HG02798 (cell line): ENCODE results near the gene LUZP1.

ENCODE experiments used
- ATAC-seq: cut with Tn5 transposase; IDR thresholded peaks from one replicate; pipeline ENCODE4 v1.9.1; 2021; ENCODE audit warnings: mild to moderate bottlenecking; ENCODE audit not compliant: unreplicated experiment, poor library complexity

The LUZP1 gene

DNA sequence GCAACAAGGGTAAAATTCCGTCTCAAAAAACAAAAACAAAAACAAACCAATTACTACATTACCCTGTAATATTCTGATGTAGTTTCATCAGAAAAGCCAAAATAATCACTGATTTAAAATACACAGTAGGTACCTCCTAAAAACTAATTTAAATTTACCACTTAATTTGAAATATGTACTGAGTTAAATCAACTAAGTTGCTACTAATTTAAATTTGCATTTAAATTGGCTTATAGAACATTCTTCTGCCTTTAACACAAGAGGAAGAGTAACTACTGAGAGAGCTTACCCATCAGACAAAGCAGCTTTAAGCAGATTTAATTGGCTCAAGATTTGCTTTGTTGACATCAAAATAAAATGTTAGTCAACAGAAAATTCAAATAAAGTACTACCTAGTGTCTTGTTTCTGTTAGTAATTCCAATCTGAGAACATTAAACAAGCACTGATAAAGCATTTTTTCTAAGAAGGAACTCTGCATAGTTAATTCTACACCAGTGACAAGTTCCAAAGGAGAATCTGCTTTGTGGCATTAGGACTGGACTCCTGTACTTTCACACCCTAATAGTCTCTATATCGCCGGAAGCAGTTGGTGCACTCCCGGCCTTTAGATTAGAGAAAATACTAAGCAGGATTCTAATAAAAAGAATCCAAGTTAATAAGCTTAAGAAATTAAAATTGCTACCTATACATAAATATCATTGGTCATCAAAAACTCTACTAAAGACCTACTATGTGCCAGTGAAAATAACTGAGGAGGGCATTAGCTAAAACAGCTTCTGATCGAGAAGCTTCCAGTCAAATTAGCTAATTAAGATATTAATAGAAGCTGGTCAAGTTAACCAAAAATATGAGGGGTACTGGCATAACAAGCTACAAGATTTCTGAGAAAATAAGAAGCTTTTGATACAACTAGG, 8.4 kb downstream of the LUZP1 start:
- no peak for ATAC-seq

DNA sequence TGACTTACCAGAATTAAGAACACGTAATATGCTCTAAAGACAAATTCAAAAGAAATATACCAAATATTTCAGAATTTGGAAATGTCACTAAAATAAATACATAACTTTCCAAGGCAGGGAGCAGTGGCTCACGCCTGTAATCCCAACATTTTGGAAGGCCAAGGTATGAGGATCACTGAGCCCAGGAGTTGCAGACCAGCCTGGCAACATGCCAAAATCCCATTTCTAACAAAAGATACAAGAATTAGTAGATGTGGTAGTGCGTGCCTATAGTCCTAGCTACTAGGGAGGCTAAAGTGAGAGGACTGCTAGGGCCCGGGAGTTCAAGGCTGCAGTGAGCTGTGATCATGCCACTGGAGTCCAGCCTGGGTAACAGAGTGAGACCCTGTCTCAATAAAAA, 11.7 kb downstream of the LUZP1 start:
- no peak for ATAC-seq

DNA sequence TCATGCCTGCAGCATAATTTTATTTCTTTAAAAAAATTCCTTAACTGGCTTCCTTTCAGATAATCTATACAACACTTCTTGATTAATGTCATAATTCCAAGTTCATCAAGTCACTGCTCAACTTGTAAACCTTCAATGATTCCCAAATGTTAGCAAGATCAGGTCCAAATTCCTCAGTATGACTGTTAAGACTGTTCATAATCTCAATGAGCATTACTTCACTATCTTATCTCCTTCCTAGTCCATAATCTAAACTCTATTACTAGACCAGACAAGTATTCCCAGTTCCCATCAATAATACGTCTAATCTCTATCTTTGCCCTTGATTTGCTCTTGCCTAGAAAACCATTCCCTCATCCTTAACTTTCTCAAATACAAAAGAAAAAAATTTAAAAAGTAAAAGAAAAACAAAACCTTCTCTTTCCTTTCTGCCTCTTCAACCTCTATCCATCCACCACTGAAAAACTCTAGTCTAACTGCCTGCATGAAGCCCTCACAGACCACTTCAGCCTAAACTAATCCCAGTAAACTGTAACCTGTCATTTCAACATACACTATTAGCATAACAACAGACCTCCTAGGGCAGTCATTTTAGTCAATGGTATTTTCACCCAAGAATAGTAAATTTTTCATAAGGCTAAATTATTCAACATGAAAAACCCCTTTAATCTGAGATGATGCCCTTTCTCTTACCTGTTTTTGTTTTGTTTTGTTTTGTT, 15.5 kb downstream of the LUZP1 start:
- ATAC-seq = no peak

DNA sequence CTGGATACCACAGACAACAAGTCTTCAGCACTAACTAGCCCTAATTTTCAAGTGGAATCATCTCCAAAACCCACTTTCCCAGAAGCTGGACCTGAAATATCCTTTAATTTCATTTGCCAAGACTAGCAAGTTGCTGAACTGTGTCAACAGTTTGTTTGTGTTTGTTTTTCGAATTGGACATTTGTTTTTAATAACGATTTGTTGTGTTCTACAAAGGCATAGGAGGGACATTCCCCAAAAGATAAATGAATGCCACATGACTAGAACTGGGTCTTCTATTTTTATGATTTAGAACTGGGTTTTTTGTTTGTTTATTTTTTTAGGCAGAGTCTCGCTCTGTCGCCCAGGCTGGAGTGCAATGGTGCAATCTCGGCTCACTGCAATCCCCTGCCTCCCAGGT, 17.9 kb downstream of the LUZP1 start:
- no peak for ATAC-seq

DNA sequence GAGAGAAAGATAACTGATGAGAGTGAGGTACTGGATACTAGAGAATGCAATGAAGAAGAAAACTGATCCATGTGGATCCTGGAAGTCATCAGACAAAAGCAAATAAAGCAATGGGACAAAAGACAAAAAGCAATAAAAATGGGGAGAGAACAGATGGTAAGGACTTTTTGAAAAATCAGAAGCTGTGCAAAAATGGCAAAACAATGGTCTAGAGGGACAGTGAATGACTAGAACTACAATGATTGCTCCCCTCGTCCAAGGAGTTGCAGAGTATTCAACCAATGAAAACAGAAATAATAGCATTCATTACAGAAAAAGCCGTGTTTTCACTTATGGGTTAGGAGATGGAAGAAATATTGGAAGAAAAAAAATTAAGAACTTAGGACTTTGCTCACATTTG, 18.5 kb downstream of the LUZP1 start:
- ATAC-seq = no peak

DNA sequence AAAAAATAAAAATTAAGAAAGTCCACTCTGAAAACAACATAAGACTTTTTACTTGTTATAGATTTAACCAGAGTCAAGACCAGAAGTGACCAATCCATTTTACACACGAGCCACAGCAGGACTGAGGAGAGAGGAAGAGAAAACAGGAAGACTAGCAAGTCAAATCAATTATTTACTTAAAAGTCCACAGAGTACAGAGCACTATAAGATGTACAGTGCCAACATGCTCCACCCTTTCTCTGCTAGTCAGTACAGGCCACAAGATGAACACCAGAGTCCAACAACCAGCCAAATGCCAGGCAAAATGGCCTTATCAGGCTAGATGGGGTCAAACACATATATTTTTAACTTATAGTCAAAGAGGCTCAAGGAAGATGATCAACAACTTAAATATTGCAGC, 19.5 kb downstream of the LUZP1 start:
- no peak for ATAC-seq

DNA sequence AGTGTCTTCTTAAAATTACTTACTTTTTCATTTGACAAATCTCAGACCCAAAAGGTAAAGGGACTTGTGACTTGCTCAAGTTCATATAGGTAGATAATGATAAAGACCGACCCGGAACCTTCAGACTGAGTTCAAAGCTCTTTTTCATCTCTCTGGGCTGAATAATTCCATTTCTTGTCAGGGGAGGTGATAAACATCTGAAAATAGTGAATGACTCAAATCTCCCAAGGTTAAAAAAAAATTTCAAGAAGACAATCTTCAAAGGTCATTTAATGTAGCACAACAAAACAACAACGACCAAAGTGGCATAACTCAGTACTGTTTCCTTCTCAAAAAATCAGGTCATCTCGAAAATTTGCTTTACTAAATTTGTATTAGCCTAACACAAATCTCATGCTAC, 20.6 kb downstream of the LUZP1 start:
- no peak for ATAC-seq

DNA sequence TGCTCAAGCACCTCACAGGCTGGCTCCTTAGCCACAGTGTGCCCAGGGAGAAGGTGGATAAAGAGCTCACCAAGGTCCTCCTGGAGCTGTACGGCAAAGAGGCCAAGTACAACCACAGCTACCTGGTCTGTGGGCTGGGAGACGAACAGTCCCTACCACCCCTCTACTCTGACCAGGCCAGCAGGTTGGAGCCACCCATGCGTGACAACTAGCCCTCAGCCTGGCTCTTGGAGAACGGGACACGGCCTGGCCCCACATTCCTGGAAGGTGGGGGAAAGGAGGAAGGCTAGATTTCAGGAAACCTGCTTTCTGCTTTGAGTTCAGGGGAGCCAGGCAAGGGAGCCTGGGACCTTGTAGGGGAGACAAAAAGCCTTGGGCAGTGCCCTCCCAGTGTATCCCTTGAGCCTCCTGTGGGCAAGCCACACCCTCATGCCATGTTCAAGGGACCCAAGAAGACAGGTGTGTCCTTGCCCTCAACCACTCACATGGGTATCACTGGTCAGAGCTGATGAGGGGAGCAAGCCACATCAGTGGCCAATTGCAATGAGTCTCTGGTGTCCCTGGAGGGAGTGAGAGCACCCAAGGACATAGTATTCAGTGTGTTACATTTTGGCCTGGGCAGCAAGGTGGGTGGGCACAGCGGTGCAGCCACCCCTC, 27.6 kb downstream of the LUZP1 start:
- no peak for ATAC-seq

DNA sequence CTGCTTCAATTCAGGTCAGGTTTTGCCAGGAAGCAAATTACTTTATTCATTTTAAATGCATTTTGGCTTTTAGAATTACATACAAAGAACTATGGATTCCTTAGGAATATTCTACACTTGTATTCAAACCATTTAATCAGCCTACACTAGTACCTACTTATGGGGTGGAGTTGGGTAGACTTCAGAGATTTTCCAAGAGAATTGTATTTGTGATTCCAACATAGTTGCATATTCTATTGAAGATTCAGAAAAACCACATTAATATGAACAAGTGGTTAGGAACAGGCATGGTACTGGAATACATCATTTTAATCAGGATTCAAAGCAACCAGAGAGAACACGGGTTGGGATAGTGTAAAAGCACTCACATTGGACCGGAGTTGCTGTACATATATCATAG, 33.4 kb downstream of the LUZP1 start:
- no peak for ATAC-seq

DNA sequence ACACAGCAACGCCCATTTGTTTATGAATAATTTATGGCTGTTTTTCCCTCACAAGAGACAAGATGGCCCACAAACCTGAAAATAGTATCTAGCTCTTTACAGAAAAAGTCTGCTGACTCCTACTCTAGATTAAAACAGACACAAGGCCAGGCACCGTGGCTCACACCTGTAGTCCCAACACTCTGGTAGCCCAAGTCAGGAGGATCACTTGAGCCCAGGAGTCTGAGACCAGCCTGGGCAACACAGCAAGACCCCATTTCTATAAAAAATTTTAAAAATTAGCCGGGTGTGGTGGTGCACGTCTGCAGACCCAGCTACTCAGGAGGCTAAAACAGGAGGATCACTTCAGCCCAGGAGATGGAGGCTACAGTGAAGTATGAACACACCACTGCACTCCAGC, 34.6 kb downstream of the LUZP1 start:
- no peak for ATAC-seq

DNA sequence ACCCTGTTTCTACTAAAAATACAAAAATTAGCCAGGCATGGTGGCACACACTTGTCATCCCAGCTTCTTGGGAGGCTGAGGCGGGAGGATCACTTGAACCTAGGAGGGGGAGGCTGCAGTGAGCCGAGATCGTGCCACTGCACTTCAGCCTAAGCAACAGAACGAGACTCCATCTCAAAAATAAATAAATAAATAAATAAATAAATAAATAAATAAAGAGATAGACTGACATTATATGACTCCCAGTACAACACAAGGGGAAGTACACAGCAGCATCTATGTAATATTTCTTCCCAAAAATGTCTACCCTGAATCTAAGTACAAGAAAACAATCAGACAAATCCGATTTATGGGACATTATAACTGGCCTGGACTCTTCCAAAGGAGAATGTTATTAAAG, 35.1 kb downstream of the LUZP1 start:
- no peak for ATAC-seq

DNA sequence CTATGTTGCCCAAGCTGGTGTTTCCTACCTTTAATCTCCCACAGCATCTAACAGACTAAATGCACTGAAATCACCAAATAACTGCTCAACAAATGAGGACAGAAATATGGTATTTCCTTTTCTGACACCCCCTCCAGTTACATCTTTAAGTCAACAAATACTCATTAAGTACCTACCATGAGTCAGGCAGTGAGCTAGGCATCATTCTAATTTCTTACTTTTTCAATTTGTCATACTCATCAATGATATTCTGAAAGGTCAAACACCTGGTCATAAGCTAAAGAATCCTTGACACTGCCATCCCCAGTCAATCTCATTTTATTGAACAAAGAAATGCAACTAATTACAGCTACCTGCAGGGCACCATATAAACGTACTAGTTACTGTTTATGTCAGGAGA, 36.6 kb downstream of the LUZP1 start:
- no peak for ATAC-seq

DNA sequence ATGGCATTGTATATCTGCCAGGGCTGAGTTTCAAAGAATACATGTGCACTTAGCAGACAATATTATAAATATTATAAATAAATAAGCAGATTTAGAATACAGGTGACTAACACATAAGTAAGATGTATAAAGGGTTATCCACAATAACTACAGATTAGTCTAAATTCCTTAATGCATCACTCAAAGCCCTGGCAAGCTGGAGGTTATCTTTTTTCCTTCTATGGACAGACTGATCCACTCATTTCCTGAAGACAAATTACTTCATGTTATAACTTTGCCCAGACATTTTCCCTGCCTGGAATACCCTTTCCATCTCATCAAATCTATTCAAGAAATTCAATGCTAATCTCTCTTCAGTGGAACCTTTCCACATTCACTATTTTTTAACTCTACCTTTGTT, 38.8 kb downstream of the LUZP1 start:
- no peak for ATAC-seq

DNA sequence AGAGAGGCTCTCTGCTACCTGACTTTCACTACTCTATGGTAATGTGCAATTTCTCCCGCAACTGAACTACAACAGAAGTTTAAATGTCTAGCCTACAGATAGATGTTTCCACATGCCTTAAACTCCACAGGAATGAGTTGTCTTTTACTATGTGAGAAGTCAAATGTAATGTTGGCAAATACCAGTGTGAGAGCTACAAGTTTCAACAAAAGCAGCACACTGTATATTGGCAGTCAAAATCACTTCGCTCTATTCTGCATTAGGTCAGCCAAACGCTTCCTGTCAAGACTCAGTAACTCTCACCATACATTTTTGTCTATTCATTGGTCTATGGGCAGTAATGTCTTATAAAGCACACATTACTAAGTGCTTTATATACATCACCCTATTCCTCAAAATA, 41.9 kb downstream of the LUZP1 start:
- ATAC-seq = no peak

DNA sequence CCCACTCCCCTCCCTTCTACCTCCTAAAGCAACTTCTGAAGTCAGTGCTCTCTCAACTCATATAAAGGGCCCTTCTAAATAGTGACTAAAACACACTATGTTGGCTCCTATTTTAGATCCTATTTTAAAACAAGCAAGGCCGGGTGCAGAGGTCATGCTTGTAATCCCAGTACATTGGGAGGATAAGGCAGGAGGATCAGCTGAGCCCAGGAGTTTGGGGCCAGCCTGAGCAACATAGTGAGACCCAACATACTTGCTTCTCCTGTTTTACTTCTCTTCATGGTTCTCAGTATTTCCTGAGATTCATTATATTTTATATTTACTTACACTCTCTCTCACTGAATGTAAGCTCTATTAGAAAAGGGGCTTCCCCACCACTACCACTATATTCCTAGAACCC, 42.5 kb downstream of the LUZP1 start:
- ATAC-seq = no peak

DNA sequence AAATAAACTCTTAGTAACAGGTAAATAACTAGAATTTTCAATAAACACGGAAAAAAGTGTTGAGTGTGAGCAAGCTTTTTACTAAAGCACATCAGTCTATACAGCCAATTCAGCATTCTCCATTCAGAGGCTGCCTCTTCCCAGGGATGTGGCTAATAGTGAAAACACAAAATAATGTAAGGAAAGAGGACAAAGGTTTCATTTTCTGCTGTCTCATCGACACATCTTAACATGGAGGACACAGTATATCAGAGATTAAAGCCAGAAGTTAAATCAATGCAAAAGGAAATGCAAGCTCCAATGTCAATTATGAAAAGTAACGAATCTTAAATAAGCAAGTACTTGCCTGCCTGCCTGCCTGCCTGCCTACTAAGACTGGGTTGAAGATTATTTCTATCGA, 43.2 kb downstream of the LUZP1 start:
- no peak for ATAC-seq

DNA sequence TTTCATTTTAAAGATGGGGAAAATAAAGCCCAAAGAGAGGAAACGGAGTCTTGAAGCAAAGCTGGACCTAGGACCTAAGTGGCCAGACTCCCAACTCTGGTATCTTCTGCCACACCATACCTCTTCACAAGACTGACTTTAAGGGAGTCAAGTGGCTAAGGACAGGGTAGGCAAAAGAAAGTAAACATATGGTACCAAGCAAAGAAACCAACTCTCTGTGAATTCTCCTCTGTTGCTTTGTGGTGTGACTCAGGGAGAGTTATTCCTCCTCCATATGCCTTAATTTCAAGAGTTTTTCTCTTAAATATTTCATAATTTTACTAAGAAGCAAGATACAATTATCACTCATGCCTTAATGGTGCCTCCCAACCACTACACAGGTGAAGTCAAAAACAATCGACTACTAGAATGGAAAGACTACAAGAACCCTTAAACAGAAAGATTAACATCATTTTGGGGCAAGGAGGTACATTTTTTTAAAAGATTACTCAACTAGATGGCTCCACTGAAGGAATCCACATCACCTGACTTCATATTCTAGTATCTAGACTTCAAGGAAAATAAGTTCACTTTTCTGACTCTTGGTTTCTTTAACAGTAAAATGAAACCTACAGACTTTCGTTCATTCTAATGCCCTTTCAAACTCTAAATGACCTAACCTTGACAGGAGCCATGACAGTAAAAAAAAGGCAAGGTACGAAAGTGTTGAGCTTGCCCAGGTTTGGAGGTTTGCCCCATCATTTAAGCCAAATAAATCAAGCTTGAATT, 44.2 kb downstream of the LUZP1 start:
- no peak for ATAC-seq

DNA sequence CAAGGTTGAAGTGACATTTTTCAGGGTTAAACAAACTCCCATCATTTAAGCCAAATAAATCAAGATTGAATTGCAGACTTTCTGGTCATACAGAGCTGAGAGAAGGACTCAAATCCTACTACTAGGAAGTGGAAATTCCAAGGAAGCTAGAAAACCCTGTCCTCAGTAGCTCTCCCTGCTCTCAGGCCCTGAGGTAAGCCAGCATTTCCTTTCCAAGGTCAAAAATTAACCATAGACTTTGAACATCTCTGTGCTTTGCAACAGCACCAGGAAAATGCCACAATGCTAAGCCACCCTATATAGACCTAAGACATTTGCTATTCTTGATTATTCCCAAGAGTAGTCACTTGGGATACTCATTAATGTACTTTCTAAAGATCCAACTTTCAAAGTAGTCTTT, 45.1 kb downstream of the LUZP1 start:
- no peak for ATAC-seq

DNA sequence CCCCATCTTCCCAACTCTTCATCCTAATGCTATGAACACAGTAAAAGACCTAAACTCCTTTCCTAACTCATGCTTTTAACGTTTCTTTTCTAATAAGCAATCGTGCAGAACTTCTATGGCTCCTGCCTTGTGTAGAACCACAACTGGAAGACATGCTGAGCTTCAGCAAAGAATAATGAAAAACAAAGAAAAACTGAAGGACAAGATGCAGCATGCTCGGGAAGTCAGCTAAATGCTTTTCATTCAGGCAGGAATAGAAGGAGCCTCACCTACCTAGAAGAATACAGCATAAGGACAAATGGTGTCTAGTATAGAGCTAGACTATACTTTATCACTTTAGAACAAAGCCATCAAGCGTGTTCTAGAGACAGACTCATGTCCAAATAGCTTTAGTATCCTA, 45.9 kb downstream of the LUZP1 start:
- ATAC-seq = no peak

DNA sequence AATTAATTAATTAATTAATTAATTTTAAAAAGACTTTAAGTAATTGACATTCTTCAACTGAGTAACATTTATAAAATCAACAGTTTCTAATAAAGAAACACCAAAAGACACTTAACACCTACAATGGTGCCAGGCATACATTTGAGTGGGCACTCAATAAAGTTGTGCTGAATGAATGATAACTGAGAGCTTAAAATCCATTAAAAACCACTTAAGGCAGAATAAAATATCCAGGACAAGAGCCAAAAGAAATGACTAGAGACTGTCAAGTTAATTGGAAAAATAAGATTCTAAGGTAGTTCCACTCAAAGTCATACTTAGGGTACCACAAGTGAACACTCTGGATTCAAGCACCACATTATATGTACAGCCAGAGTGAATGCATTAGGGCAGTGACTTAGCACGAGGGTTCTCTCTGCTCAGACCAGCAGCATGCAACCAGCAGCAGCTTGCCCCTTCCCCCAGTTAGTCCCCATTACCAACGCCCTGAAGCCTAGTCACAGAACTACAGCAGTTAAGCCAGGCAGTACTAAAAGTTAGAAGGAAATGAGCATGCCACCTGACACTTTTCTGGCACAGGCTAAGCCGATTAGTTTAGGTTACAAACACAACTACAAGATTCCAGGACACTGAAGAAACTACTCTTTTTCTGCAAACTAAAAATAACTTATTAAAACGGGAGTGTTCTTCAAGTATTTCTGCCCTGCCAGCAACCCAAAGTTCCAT, 46.5 kb downstream of the LUZP1 start:
- no peak for ATAC-seq
